SK-N-SH (cell line): ENCODE measurements around the gene ZNF584. TPM values are rescaled to one million over a fixed set of nuclear protein-coding genes. Genes with fewer than 3 reads are reported as not detected.

Experiments used
- CTCF ChIA-PET: fragments of 300-600, 350-600 bp; formaldehyde crosslinking; extraction: SDS; loops from one replicate; lab custom pipeline; 2021; lab: Yijun Ruan, JAX
- POLR2A ChIA-PET: fragments of 350-600 bp; sonication (Branson Sonifier 250); formaldehyde crosslinking; extraction: SDS; loops from one replicate; lab custom pipeline; 2020; ENCODE audit warnings: antibody characterized with exemption, inconsistent platforms; lab: Yijun Ruan, JAX
- DNase-seq: peaks from one replicate; pipeline ENCODE4 v3.0.0; 2012
- H2AFZ ChIP-seq: fragments of 200-600 bp; sonication (generic); 2 replicates; pipeline ENCODE4 v1.8.1; 2016; ENCODE audit warnings: antibody characterized with exemption, mild to moderate bottlenecking, low read depth
- H3F3A ChIP-seq: fragments of 200-600 bp; sonication (generic); replicated peaks from 2 replicates; pipeline ENCODE3; 2016; ENCODE audit warnings: antibody characterized with exemption, mild to moderate bottlenecking; ENCODE audit not compliant: insufficient read depth
- H3K27ac ChIP-seq, 2 experiments: fragments of 200-500 bp in 1 of 2; fragments of 200-600 bp in 1 of 2; sonication (Bioruptor generic) in 1 of 2; sonication (generic), shearing (Covaris generic) in 1 of 2; 2 replicates each; pipeline versions ENCODE4 v1.5.1 to v1.6.1; 2014 to 2016; ENCODE audit warnings: low read depth in 2 of 2, inconsistent platforms in 1 of 2, low read length in 1 of 2, mild to moderate bottlenecking in 1 of 2, mixed read lengths in 1 of 2
- H3K27me3 ChIP-seq: fragments of 200-600 bp; sonication (generic), shearing (Covaris generic); 2 replicates; pipeline ENCODE4 v1.6.1; 2016; ENCODE audit warnings: mixed run types; ENCODE audit not compliant: insufficient read depth
- H3K36me3 ChIP-seq, 2 experiments: fragments of 200-500 bp in 1 of 2; fragments of 200-600 bp in 1 of 2; sonication (Bioruptor generic) in 1 of 2; sonication (generic) in 1 of 2; replicated peaks in 1 of 2; 2 replicates each; pipeline versions ENCODE3 to v1.5.1; 2014 to 2016; ENCODE audit warnings: low read length in 1 of 2, mild to moderate bottlenecking in 1 of 2; ENCODE audit not compliant: insufficient read depth in 2 of 2, control insufficient read depth in 1 of 2
- H3K4me1 ChIP-seq, 2 experiments: fragments of 200-500 bp in 1 of 2; fragments of 200-600 bp in 1 of 2; sonication (Bioruptor generic) in 1 of 2; sonication (generic), shearing (Covaris generic) in 1 of 2; 2 replicates each; pipeline versions ENCODE4 v1.5.1 to v1.6.1; 2014 to 2016; ENCODE audit warnings: low read depth in 1 of 2, low read length in 1 of 2, mixed run types in 1 of 2; ENCODE audit not compliant: insufficient read depth in 2 of 2, control insufficient read depth in 1 of 2
- H3K4me2 ChIP-seq: fragments of 200-600 bp; sonication (generic), shearing (Covaris generic); 2 replicates; pipeline ENCODE4 v1.6.1; 2017; ENCODE audit warnings: mixed run types
- H3K4me3 ChIP-seq, 2 experiments: fragments of 200-500 bp in 1 of 2; fragments of 200-600 bp in 1 of 2; sonication (Bioruptor generic) in 1 of 2; sonication (generic), shearing (Covaris generic) in 1 of 2; 2 replicates each; pipeline versions ENCODE4 v1.5.1 to v1.8.1; 2014 to 2016; ENCODE audit warnings: low read depth in 2 of 2, inconsistent platforms in 1 of 2, low read length in 1 of 2, mild to moderate bottlenecking in 1 of 2, mixed read lengths in 1 of 2, moderate library complexity in 1 of 2
- H3K79me2 ChIP-seq: fragments of 200-600 bp; sonication (generic); 2 replicates; pipeline ENCODE4 v1.8.1; 2017; ENCODE audit warnings: mild to moderate bottlenecking; ENCODE audit not compliant: insufficient read depth
- H3K9ac ChIP-seq: fragments of 200-600 bp; sonication (generic); 2 replicates; pipeline ENCODE4 v1.6.1; 2017; ENCODE audit warnings: mixed run types
- H3K9me2 ChIP-seq: fragments of 200-600 bp; sonication (generic); 2 replicates; pipeline ENCODE4 v1.6.1; 2017; ENCODE audit warnings: mixed run types
- H3K9me3 ChIP-seq: fragments of 200-600 bp; sonication (generic); 2 replicates; pipeline ENCODE4 v1.6.1; 2017; ENCODE audit warnings: mixed run types, mild to moderate bottlenecking, moderate library complexity
- H4K20me1 ChIP-seq: fragments of 200-600 bp; sonication (generic); 2 replicates; pipeline ENCODE4 v1.6.1; 2017; ENCODE audit warnings: mild to moderate bottlenecking, mixed run types; ENCODE audit not compliant: insufficient read depth
- ELF1 ChIP-seq: IDR thresholded peaks from 2 replicates; pipeline ENCODE4 v1.4.0; 2012
- EP300 ChIP-seq, 2 experiments: IDR thresholded peaks; 2 replicates each; pipeline versions ENCODE4 v1.4.0 to v1.6.1; 2012; ENCODE audit warnings: borderline replicate concordance in 1 of 2, low read depth in 1 of 2, low read length in 1 of 2
- FOSL2 ChIP-seq: IDR thresholded peaks from 2 replicates; pipeline ENCODE4 v1.4.0; 2012; ENCODE audit warnings: low read depth, mild to moderate bottlenecking, moderate library complexity, borderline replicate concordance
- FOXJ3 ChIP-seq: sonication (generic); formaldehyde crosslinking; IDR thresholded peaks from 2 replicates; pipeline ENCODE4 v1.5.1; 2020; ENCODE audit warnings: mild to moderate bottlenecking, missing genetic modification reagents
- GABPA ChIP-seq: IDR thresholded peaks from 2 replicates; pipeline ENCODE4 v1.4.0; 2012; ENCODE audit warnings: low read depth, mild to moderate bottlenecking
- GATA2 ChIP-seq: sonication (generic); formaldehyde crosslinking; IDR thresholded peaks from 2 replicates; pipeline ENCODE4 v1.5.0; 2020; ENCODE audit warnings: mild to moderate bottlenecking, missing genetic modification reagents
- JUND ChIP-seq: IDR thresholded peaks from 2 replicates; pipeline ENCODE4 v1.4.0; 2012
- MEF2A ChIP-seq: IDR thresholded peaks from 2 replicates; pipeline ENCODE4 v1.4.0; 2012; ENCODE audit warnings: low read depth, borderline replicate concordance
- MXI1 ChIP-seq: IDR thresholded peaks from 2 replicates; pipeline ENCODE4 v1.6.1; 2012; ENCODE audit warnings: mild to moderate bottlenecking, low read depth, low read length, improper control_type of control experiment
- POLR2AphosphoS5 ChIP-seq: IDR thresholded peaks from 2 replicates; pipeline ENCODE4 v1.6.1; 2012; ENCODE audit warnings: low read depth, low read length
- RAD21 ChIP-seq: IDR thresholded peaks from 2 replicates; pipeline ENCODE4 v1.6.1; 2012; ENCODE audit warnings: mild to moderate bottlenecking, low read length
- RCOR1 ChIP-seq: fragments of 150-350 bp; IDR thresholded peaks from 2 replicates; pipeline ENCODE4 v1.6.1; 2017; ENCODE audit warnings: antibody characterized with exemption, low read length
- RXRA ChIP-seq: IDR thresholded peaks from 2 replicates; pipeline ENCODE4 v1.4.0; 2012; ENCODE audit warnings: low read depth, mild to moderate bottlenecking, borderline replicate concordance
- SMC3 ChIP-seq: IDR thresholded peaks from 2 replicates; pipeline ENCODE4 v1.6.1; 2012; ENCODE audit warnings: low read depth, low read length, improper control_type of control experiment
- TCF12 ChIP-seq: IDR thresholded peaks from 2 replicates; pipeline ENCODE4 v1.4.0; 2012
- USF2 ChIP-seq: fragments of 150-350 bp; IDR thresholded peaks from 2 replicates; pipeline ENCODE4 v1.6.1; 2017; ENCODE audit warnings: antibody characterized with exemption, low read length, low read depth, borderline replicate concordance
- WGBS: methylation state at CpG from one replicate; pipeline ENCODE4 v1.1.6; 2017; ENCODE audit warnings: low lambda C conversion rate; 5-methylcytosine and 5-hydroxymethylcytosine counted together
- polyA plus RNA-seq, 3 experiments: library from polyadenylated mRNA; depleted of rRNA; stranded (reverse); fragments of >200 nt; gene quantifications; 2 replicates each; pipeline ENCODE4 v1.2.3, GENCODE V29; 2012
- TF ChIP-seq, protein P1 (sequence below): IDR thresholded peaks from 2 replicates; pipeline ENCODE4 v1.6.1; 2012; ENCODE audit warnings: mild to moderate bottlenecking, low read depth, low read length, moderate library complexity

ZNF584 gene
- polyA plus RNA-seq, 1 of the 3 experiments (the other 2 are of a cell fraction): 9.4 TPM

DNA sequence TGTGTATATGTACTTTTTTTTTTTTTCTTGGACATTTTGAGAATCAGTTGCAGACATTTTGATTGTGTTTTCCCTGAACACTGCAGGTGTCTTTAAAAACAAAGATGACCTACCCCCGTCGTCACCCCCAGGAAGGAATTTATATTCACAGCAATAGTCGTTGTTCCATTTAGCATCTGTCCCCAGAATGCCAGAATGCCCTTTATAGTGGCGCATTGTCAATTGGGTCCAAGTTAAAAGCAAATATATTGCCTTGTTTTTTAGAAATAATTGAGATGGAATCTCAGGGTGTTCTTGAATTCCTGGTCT is 14.8 kb upstream of the ZNF584 start:
- Histone ChIP-seq H3K27me3 (no peaks in the 10 kb centered on the region), H4K20me1 (peaks cover 37% of the 10 kb centered on the region), H3K9ac (no peak overlapping the region), H3K4me1 (peaks cover 3% of the 10 kb centered on the region in 2 experiments; a peak in 2 of 4 replicates), H3K27ac (no peak overlapping the region), H3K4me3 (no peak overlapping the region), H2AFZ (no peak overlapping the region), H3K9me3 (no peaks in the 10 kb centered on the region), H3K36me3 (peaks cover 43 to 50% of the 10 kb centered on the region in 2 experiments), H3K4me2 (no peak overlapping the region), H3K79me2 (peaks cover 41% of the 10 kb centered on the region), H3K9me2 (no peaks in the 10 kb centered on the region), H3F3A (peaks cover 36% of the 10 kb centered on the region)
- 83% methylated on average over 4 of the region's 4 CpGs for WGBS
- POLR2A ChIA-PET: no interaction called here
- CTCF ChIA-PET: no interaction called here
- TF ChIP-seq FOSL2 (no peak), TCF12 (no peak), RCOR1 (no peak), EP300 (IDR thresholded peaks at IDR 0.05; ENCODE audit: borderline replicate concordance in 1 of 2, low read depth in 1 of 2, low read length in 1 of 2) (no peak), MXI1 (no peak), RAD21 (no peak), POLR2AphosphoS5 (no peak), JUND (no peak), USF2 (no peak), MEF2A (no peak), ELF1 (no peak)
- no peak for DNase-seq

GRCh38 chr19:58394821-58395219 is 13.6 kb upstream of the ZNF584 start:
- Histone ChIP-seq H3K9me2 (no peaks in the 10 kb centered on the region), H3K36me3 (peaks cover 36 to 41% of the 10 kb centered on the region in 2 experiments), H3K9ac (no peak overlapping the region), H3K27ac (no peak overlapping the region)
- CTCF ChIA-PET: interaction anchor here (0.5 kb wide), 1 partner anchor 167 kb away, joined by 3 read pairs; no protein-coding TSS in a partner anchor
- TF ChIP-seq GATA2 (CRISPR knock-in tag): no peak
- TF ChIP-seq RXRA: no peak
- TF ChIP-seq FOXJ3 (CRISPR knock-in tag): no peak
- no peak for TF ChIP-seq GABPA
- no peak for TF ChIP-seq FOSL2
- TF ChIP-seq TCF12: no peak
- no peak for TF ChIP-seq SMC3
- TF ChIP-seq POLR2AphosphoS5: no peak
- TF ChIP-seq, protein P1, sequence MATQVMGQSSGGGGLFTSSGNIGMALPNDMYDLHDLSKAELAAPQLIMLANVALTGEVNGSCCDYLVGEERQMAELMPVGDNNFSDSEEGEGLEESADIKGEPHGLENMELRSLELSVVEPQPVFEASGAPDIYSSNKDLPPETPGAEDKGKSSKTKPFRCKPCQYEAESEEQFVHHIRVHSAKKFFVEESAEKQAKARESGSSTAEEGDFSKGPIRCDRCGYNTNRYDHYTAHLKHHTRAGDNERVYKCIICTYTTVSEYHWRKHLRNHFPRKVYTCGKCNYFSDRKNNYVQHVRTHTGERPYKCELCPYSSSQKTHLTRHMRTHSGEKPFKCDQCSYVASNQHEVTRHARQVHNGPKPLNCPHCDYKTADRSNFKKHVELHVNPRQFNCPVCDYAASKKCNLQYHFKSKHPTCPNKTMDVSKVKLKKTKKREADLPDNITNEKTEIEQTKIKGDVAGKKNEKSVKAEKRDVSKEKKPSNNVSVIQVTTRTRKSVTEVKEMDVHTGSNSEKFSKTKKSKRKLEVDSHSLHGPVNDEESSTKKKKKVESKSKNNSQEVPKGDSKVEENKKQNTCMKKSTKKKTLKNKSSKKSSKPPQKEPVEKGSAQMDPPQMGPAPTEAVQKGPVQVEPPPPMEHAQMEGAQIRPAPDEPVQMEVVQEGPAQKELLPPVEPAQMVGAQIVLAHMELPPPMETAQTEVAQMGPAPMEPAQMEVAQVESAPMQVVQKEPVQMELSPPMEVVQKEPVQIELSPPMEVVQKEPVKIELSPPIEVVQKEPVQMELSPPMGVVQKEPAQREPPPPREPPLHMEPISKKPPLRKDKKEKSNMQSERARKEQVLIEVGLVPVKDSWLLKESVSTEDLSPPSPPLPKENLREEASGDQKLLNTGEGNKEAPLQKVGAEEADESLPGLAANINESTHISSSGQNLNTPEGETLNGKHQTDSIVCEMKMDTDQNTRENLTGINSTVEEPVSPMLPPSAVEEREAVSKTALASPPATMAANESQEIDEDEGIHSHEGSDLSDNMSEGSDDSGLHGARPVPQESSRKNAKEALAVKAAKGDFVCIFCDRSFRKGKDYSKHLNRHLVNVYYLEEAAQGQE: no peak
- TF ChIP-seq RAD21: no peak
- TF ChIP-seq, all 33 proteins: peak for 0
- DNase-seq: no peak
- Histone ChIP-seq H2AFZ (no peak overlapping the region), H3K4me1 (peaks cover 3 to 4% of the 10 kb centered on the region in 2 experiments; a peak in 1 of 4 replicates), H3K4me2 (no peak overlapping the region), H3K79me2 (peaks cover 31% of the 10 kb centered on the region), H4K20me1 (peaks cover 31% of the 10 kb centered on the region), H3F3A (peaks cover 45% of the 10 kb centered on the region), H3K4me3 (no peak overlapping the region), H3K27me3 (no peaks in the 10 kb centered on the region), H3K9me3 (no peaks in the 10 kb centered on the region)
- POLR2A ChIA-PET: no interaction called here
- WGBS: 58% methylated on average over 2 of the region's 3 CpGs
